CD4-positive, alpha-beta T cell treated with Interleukin-17A for 4 hours (primary cell): ENCODE results near the gene ADAD1.

Experiments used
- DNase-seq: peaks from one replicate; pipeline ENCODE4 v3.0.0-alpha.2; 2020; ENCODE audit warnings: mixed read lengths

ADAD1 gene

GRCh38 chr4:122456231-122457116, 77.7 kb downstream of the ADAD1 start, which contains the start of gene IL2:
Gene IL2, minus strand, starts transcription at chr4:122456725. Its CDS starts 285 bp downstream, at chr4:122456440.
- DNase-seq, result peak; percentile 5

- peak; percentile 49 for DNase-seq
These were observed 79.8 kb downstream of the ADAD1 start for GRCh38 chr4:122458625-122459024.

DNA sequence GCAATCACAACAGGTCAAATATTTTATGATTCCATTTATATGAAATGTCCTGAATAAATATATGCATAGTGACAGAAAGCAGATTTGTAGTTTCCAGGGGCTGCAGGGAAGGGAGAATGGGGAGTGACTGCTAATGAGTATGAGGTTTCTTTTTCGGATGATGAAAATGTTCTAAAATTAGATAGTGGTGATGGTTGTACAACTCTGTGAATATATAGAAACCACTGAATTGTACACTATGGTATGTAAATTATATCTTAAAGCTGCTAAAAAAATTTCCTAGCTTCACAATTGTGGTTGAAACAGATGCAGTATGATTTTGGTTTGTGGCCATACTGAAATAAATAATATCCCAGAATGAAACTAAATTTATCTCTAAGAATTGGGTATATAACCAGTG, 90.6 kb downstream of the ADAD1 start:
- no peak for DNase-seq

- DNase-seq, result no peak
These were observed 96.4 kb downstream of the ADAD1 start for GRCh38 chr4:122475233-122475632.

DNA sequence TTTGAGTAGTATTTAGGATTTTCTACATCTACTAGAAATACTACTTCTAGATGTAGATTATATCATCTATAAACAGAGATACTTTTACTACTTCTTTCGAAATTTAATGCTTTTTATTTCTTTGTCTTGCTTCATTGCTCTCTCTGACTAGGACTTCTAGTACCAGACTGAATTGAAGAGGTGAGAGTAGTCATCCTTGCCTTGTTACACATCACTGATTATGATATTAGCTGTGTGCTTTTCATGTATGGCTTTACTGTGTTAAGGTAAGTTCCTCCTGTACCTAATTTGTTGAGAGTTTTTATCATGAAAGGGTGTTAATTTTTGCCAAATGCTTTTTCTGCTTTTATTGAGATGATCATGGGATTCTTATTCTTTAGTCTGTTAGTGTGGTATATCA, 97.3 kb downstream of the ADAD1 start:
- DNase-seq, result no peak

DNA sequence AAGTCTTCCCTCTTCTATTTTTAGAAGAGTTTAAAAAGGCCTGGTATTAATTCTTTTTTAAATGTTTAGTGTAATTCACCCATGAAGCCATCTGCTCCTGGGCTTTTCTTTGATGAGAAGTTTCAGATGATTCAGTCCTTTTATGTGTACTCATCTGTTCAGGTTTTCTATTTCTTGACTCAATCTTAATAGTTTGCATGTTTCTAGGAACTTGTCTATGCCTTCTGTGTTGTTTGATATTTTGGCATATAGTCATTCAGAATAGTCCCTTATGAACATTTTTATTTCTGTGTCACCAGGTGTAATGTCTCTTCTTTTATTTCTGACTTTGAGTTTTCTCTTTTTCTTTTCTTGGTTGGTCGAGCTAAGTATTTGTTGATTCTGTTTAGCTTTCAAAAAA, 97.9 kb downstream of the ADAD1 start:
- DNase-seq, result no peak
